ENCODE data around the gene DLD.
"Not testable (repeated sequence)": the region's sequence is repeated elsewhere in the genome, so short reads cannot be mapped to it uniquely, and the experiment has no call there.

DLD gene

DNA sequence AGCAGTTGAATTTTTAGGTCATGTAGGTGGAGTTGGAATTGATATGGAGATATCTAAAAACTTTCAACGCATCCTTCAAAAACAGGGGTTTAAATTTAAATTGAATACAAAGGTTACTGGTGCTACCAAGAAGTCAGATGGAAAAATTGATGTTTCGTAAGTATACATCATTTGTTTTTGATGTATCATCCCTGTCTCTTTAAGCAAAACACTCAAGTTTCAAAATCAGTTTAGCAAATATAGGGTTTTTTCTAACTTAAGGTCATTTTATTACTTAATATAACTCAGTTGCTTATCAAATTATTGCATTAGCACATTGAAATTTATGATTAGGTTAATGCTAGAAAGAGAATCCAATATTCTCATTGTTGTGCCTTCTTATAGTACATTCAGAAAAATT is 24.6 kb downstream of the DLD start:
- DNase-seq (ENCODE audit: low read depth), result no peak
- TF ChIP-seq, protein P1, sequence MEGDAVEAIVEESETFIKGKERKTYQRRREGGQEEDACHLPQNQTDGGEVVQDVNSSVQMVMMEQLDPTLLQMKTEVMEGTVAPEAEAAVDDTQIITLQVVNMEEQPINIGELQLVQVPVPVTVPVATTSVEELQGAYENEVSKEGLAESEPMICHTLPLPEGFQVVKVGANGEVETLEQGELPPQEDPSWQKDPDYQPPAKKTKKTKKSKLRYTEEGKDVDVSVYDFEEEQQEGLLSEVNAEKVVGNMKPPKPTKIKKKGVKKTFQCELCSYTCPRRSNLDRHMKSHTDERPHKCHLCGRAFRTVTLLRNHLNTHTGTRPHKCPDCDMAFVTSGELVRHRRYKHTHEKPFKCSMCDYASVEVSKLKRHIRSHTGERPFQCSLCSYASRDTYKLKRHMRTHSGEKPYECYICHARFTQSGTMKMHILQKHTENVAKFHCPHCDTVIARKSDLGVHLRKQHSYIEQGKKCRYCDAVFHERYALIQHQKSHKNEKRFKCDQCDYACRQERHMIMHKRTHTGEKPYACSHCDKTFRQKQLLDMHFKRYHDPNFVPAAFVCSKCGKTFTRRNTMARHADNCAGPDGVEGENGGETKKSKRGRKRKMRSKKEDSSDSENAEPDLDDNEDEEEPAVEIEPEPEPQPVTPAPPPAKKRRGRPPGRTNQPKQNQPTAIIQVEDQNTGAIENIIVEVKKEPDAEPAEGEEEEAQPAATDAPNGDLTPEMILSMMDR (IDR thresholded peaks at IDR 0.05; ENCODE audit: insufficient read depth, low read depth, low read length, missing control alignments), result no peak
- no peak overlapping the region for H3K4me3 ChIP-seq (ENCODE audit: low read length)

GRCh38 chr7:107917763-107918651 is 27.0 kb downstream of the DLD start:
- no peak overlapping the region for H3K4me3 ChIP-seq (ENCODE audit: low read length)
- TF ChIP-seq, protein P1 (IDR thresholded peaks at IDR 0.05; ENCODE audit: insufficient read depth, low read depth, low read length, missing control alignments), result no peak
- DNase-seq (ENCODE audit: low read depth), result no peak

- TF ChIP-seq, protein P1 (IDR thresholded peaks at IDR 0.05; ENCODE audit: insufficient read depth, low read depth, low read length, missing control alignments), result no peak
- no peak overlapping the region for H3K4me3 ChIP-seq (ENCODE audit: low read length)
- DNase-seq (ENCODE audit: low read depth), result no peak
Measured at GRCh38 chr7:107918948-107919347, 28.0 kb downstream of the DLD start.

GRCh38 chr7:107920048-107920772 is 29.2 kb downstream of the DLD start:
- TF ChIP-seq, protein P1 (IDR thresholded peaks at IDR 0.05; ENCODE audit: insufficient read depth, low read depth, low read length, missing control alignments), result no peak
- no peak for DNase-seq (ENCODE audit: low read depth)
- no peak overlapping the region for H3K4me3 ChIP-seq (ENCODE audit: low read length)

DNA sequence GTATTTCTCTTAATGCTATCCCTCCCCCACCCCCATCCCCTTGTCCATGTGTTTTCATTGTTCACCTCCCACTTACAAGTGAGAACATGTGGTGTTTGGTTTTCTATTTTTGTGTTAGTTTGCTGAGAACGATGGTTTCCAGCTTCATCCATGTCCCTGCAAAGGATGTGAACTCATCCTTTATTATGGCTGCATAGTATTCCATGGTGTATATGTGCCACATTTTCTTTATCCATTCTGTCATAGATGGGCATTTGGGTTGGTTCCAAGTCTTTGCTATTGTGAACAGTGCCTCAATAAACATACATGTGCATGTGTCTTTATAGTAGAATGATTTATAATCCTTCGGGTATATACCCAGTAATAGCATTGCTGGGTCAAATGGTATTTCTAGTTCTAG is 30.8 kb downstream of the DLD start:
- H3K4me3 ChIP-seq (ENCODE audit: low read length); DNase-seq (ENCODE audit: low read depth): not testable (repeated sequence)

- TF ChIP-seq, protein P1 (IDR thresholded peaks at IDR 0.05; ENCODE audit: insufficient read depth, low read depth, low read length, missing control alignments), result no peak
- DNase-seq (ENCODE audit: low read depth), result no peak
- no peak overlapping the region for H3K4me3 ChIP-seq (ENCODE audit: low read length)
Measured at GRCh38 chr7:107922886-107923285, 31.9 kb downstream of the DLD start.

DNA sequence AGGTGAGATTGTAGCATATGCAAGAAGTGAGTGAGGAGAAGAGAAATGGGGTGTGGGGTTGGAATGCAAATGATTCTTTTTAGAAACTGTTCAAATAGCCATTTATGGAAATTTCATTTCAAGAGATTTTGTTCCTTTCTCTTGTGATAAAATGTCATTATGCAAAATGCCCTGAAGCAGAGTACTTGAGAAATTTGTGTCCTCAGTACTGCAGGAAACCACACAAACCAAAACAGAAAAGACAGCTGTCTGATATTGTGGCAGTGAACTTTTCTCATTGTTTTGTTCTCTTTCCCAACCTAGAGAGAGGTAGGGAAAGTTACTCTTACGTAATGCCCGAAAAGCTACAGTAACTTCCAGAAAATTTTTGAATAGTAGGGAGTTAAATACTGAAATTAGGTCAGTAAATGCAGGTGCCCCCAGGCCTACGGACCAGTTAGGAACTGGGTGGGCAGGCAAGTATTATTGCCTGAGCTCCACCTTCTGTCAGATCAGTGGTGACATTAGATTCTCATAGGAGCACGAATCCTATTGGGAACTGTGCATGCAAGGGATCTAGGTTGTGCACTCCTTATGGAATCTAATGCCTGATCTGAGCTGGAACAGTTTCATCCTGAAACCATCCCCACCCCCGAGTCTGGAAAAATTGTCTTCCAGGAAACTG is 34.0 kb downstream of the DLD start:
- TF ChIP-seq, protein P1 (IDR thresholded peaks at IDR 0.05; ENCODE audit: insufficient read depth, low read depth, low read length, missing control alignments), result no peak
- DNase-seq (ENCODE audit: low read depth), result no peak
- no peak overlapping the region for H3K4me3 ChIP-seq (ENCODE audit: low read length)
